AG04450 (cell line): ENCODE data around the gene FAM120B. TPM values are rescaled to one million over a fixed set of nuclear protein-coding genes. Genes with fewer than 3 reads are reported as not detected.

Source experiments
- CTCF ChIA-PET: fragments of 300-600, 350-600 bp; formaldehyde crosslinking; extraction: SDS; loops from one replicate; lab custom pipeline; 2022; ENCODE audit warnings: antibody characterized with exemption, inconsistent platforms; lab: Charles Lee
- POLR2A ChIA-PET: fragments of 350-600 bp; formaldehyde crosslinking; extraction: SDS; loops from one replicate; lab custom pipeline; 2021; ENCODE audit warnings: antibody characterized with exemption, inconsistent platforms; lab: Yijun Ruan, JAX
- DNase-seq: peaks from one replicate; pipeline ENCODE4 v3.0.0-alpha.2; 2011; ENCODE audit warnings: low read depth, low spot score
- H3K27ac ChIP-seq: one replicate; pipeline ENCODE4 v1.5.1; 2012; ENCODE audit warnings: low read depth, low read length, control low read depth
- H3K27me3 ChIP-seq: one replicate; pipeline ENCODE4 v1.6.0; 2012; ENCODE audit warnings: low read length; ENCODE audit not compliant: control insufficient read depth, insufficient read depth
- H3K4me3 ChIP-seq: 2 replicates; pipeline ENCODE4 v1.5.1; 2011; ENCODE audit warnings: mild to moderate bottlenecking, low read depth, low read length, control low read depth
- H3K9me3 ChIP-seq: 2 replicates; pipeline ENCODE4 v1.5.1; 2012; ENCODE audit warnings: low read length; ENCODE audit not compliant: control insufficient read depth, insufficient read depth
- CTCF ChIP-seq: IDR thresholded peaks from 2 replicates; pipeline ENCODE4 v1.5.1; 2011; ENCODE audit warnings: low read depth, low read length, control low read depth, inconsistent platforms
- polyA plus RNA-seq: library from polyadenylated mRNA; depleted of rRNA; stranded (reverse); fragments of >200 nt; gene quantifications from 2 replicates; pipeline ENCODE4 v1.2.3, GENCODE V29; 2011

The FAM120B gene
- polyA plus RNA-seq, 1 experiment: 13.9 TPM

DNA sequence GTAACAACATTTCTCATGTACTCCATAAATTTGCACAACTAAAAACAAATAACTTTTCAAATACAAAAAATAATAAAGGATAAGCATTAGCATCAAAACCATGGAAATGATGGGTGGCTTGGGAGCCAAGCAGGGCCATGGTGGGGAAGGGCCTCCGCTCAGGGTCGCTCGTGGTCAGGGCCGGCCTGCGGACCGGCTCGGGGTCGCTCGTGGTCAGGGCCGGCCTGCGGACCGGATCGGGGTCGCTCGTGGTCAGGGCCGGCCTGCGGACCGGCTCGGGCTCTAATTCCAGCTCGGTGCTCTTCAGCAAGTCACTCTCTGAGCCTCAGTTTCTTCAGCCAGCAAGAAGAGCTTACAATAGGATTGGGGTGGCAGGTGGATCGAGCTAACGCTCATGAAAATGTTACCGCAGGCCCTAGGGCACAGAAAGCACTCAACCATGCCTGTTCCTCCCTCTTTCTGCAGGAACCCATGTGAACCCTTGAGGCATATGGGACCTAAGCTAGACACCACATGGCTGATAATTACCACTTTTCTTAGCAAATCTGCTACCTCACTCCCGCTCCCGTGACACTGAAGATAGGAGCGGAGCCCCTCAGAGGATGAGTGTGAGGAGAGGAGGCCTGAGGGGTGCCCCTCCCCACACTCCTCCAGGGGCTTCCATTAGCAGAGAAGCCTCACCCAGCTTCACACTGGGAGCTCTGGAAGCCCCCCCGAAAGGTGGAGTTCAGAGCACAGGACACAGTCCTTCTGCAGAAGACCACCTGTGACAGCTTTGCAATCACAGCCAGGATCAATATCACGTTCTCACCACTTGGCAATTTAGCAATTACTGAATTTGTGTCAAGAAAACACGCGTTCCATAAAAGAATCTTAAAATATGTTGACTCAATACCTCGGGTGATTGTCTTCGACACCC lies 143.5 kb downstream of the FAM120B start:
- no peak overlapping the region for H3K27ac ChIP-seq
- H3K27me3 ChIP-seq: peaks cover 2% of the 10 kb centered on the region
- no peak for DNase-seq
- H3K9me3 ChIP-seq: peaks cover 38% of the 10 kb centered on the region
- CTCF ChIA-PET: no interaction called here
- no peak overlapping the region for H3K4me3 ChIP-seq
- no peak for TF ChIP-seq CTCF
- POLR2A ChIA-PET: no interaction called here

DNA sequence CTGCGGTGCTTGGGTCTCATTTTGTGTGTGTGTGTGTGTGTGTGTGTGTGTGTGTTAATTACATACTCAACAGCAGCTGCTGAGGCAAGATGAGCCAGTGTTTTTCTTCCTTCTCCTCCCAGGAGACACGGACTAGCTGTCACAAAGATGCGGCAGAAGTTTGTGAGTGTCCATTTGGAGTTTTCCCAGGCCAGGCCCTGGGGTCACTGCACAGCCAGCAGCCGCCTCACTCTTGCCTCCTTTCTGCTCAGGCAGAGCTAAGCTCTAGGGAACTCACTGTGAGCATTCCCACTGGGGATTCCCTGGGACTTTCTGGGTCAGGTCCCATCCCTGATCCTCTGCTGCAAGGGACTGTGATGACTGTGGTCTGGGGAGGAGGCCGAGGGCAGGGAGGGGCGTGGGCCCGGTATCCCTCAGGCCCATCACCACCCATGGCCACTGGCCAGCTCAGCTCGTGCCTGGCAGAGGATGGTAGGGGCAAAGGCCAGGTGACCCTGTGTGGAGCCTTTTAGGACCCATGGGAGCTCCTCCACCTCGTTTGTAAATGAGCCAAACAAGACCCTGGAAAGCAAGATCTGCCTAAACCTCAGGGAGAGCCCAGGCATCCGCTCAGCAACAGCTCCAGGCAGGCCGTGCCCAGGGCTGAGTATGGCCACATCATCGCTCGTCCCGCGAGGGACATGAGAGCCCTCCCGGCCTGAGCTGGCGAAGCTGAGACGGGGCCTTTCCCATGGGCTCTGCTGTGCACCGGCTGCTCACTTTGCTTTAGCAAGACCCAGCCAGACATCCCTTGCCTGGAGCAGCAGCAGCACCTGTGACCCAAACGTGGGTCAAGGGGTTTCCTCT lies 144.6 kb downstream of the FAM120B start:
- ChIA-PET POLR2A (no interaction called here), CTCF (no interaction called here)
- DNase-seq: no peak
- Histone ChIP-seq H3K9me3 (peaks cover 33% of the 10 kb centered on the region), H3K4me3 (no peak overlapping the region), H3K27me3 (peaks cover under 1% of the 10 kb centered on the region), H3K27ac (no peak overlapping the region)
- no peak for TF ChIP-seq CTCF

DNA sequence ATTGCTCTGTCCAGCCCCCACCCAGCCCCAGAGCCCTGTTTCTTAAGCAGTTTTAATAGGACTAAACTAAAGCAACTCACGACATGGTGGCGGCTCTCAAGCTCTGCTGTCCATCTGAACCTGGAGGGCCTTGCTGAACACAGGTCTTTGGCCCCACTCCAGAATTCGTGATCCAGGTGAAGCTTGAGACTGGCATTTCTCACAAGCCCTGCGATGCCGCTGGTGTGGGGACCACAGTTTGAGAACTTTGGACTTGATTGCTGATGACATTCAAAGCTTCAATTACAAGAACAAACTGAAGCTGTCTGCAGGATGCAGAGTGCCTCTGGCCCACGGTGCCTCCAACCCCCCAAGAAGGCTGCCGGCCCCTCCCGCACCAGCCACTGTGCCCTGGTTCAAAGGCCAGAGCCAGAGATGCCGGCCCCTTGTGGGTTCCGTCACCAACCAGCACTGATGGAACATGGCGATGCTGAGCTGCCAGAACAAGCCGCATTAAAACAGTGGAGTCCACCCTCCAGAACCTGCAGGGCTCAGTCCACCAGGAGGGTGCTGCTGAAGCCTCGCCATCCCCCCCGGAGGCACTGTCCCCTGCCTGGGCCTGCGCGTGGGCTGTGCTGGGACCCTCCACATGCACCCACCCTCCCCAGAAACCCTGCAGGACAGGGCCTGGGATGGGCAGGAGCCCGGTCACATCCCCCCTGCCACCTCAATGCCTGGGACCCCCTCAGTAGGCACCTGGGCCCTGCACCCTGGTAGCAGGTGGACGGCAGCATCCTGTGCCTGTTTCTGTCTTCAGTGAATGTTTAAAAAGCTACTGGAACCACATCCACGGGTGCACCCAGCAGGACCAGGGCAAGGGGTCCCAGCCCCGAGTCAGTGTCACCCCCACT lies 145.4 kb downstream of the FAM120B start:
- Histone ChIP-seq H3K9me3 (peaks cover 25% of the 10 kb centered on the region; the same call in 1 of the 2 replicates), H3K4me3 (no peak overlapping the region), H3K27ac (no peak overlapping the region), H3K27me3 (no peaks in the 10 kb centered on the region)
- TF ChIP-seq CTCF: no peak
- no peak for DNase-seq
- CTCF ChIA-PET: interaction anchor here (0.7 kb wide), 1 partner anchor 620 kb away, joined by 3 read pairs; no protein-coding TSS in a partner anchor
- POLR2A ChIA-PET: no interaction called here

GRCh38 chr6:170452767-170453545 lies 146.4 kb downstream of the FAM120B start:
- ChIA-PET CTCF (interaction anchor here (0.7 kb wide), 1 partner anchor 621 kb away, joined by 3 read pairs; no protein-coding TSS in a partner anchor), POLR2A (no interaction called here)
- H3K4me3 ChIP-seq: no peak overlapping the region
- no peak for DNase-seq
- H3K27me3 ChIP-seq: no peaks in the 10 kb centered on the region
- no peak overlapping the region for H3K27ac ChIP-seq
- TF ChIP-seq CTCF: no peak
- H3K9me3 ChIP-seq: peaks cover 19% of the 10 kb centered on the region; the same call in 1 of the 2 replicates
